ENCODE measurements around the gene C1QL2.

The C1QL2 gene

DNA sequence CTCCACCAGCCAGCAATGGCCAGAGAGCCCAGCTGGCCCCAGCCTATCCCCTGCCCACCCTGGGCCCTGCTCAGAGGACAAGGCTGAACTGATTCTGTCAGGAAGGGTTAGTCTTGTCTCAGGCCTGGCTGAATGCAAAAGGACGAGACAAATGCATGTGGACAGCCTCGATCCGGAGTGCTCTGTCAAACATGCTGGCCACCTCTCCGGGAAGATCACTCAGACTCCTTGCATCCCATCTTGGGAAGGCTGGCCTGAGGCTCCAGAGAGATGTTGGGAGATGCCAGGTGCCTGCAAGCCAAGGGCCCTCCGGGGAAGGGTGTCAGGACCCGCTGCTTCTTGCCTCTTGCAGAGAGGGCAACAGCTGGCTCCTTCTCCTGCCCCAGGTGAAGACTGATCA, 20.2 kb upstream of the C1QL2 start:
- no peak for DNase-seq

DNA sequence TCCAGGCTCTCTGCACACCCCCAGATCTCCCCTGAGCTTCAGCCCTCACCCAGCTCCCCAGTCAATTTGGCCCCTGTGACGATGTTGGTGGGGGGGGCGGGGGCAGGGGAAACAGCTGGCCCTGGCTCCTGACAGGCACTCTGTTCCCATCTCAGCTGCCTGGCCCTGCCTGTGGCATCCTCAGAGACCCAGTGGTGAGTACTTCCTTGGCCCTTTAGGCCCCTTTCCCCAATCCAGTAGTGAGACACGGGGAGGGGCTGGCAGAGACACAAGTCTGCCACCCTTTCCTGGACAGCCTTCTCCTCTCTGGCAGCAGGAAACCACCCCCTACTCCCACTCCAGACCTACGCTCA, 19.3 kb upstream of the C1QL2 start:
- no peak for DNase-seq

DNA sequence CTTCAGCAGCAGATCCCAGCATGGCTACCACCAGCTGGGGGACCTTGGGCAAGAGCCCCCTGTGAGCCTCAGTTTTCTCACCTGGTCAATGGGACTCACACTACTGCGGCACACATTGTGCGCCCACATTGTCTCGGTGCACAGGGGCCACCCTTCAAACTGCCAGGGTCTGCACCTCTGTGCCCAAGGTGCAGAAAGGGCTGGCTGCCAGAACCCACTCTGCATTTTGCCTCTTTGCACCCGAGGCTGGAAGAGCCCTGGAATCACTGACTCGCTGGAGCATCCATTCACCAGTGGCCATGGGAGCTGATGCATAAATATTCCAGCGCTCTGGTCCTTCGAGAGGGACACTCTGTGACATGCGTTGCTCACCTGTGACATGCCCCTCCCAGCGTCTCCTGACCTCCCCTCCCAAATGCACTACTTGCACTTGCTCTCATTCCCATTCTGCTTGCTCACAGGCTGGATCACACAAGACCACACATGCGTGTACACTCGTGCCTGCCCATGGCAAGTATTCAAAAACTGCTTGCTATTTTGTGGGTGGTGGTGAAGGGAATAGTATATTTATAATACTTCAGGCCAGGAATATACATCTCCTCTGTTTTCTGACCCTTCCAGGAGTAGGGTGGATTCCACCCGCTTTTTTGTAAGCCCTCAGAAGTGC, 18.8 kb upstream of the C1QL2 start:
- no peak for DNase-seq

DNA sequence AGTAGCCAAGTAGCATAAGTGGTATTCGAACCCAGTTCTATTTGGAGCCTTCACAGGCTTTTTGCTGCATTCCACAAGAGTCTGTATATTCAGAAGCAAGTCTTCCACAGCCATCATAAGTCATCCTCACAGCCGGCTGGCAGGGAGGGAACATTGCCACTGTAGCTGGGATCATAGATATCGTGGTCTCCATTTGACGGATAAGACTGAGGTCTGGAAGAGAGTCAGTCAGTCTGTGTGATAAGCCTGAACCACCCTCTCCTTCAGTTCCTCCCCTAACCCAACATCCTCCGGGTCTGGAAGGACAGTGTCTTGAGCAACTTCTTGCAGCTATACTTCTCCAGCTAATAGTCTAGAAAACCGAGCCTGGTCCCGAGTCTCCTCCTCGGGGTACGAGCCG, 17.0 kb upstream of the C1QL2 start:
- no peak for DNase-seq

DNA sequence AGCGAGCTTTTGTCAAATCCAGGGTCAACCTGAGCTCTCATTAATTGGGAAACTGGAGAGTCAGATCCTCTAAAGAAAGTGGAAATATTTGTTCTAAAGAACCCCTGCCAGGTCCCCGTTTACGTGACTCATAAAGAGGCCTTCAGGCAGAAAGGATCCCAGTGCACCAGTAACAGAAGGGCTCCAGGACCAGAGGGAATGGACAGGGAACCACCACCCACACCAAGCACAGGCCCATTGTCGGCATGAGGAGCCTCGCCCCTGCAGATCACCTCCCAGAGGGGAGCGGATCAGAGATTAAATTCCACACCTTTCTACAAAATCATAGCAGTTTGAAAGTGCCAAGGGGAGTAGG, 16.4 kb upstream of the C1QL2 start:
- no peak for DNase-seq

DNA sequence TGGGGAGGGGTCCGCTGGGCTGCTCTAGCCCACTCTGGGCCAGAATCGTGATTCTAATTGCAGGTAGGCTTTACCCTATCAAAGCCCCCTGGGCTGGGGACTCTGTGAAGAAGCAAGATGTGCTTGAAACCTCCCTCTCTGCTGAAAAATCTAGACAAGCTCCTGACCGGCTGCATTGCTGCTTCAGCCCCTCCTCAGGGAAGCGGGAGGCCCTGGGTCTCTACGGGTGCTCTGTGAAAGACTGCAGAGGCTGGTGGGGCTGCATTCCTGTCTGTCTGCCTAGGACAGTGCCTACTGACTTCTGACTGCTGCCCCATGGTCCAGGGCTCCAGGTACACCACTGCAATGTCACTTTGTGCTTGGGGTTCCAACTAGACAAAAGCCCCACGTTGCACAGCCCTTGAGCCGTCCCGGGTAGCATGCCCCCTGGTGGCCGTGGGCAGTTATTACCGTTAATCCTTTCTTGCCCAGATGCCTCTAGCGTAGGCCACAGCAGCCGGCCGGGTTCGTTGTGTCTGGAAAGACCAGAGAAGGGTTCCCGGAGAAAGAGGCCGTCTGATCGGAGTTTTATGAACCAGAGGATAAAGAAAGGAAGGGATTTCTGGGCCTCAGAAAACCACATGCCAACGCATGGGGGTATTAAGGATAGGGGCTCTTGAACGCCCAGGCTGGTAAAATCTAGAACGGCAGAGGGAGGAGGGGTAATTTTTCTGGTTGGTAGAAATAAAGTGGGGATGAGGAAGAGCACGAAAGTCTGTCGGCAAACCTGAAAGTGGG, 15.9 kb upstream of the C1QL2 start:
- DNase-seq = peak; percentile 54

DNA sequence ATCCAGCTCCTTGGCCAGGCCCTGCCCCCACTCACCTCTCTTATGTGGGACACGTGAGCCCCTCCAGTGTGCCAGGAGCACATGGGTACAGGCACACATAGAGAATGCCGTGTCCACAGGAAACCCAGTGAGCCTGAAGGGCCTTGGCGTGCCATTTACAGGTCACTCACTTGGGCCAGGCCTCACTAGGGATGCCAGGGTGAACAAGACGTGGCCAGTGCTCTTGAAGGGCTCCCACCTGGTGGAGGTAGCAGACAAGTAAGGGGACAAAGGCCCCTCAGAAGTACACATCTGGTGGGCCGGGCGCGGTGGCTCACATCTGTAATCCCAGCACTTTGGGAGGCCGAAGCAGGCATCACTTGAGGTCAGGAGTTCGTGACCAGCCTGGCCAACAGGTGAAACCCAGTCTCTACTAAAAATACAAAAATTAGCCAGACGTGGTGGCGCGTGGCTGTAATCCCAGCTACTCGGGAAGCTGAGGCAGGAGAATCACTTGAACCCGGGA, 15.1 kb upstream of the C1QL2 start:
- DNase-seq = no peak

DNA sequence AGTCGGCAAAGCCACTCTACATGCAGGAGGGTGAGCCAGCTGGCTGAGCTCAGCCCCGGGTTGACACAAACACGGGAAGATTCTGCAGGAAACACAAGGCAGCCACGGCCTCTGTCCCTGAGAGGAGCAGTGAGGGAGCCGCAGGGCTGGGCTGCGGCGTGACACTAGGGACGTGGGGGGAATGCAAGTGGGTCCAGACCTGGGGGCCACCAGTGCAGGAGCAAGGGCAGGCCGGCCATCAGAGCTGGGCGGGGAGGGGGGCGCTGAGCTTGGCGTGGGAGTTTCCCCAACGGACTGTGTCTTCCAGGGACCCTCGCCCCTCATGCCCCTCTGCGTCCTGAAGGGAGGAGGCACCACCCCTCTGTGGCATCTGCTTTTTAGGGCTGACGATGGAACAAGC, 12.0 kb upstream of the C1QL2 start:
- no peak for DNase-seq

DNA sequence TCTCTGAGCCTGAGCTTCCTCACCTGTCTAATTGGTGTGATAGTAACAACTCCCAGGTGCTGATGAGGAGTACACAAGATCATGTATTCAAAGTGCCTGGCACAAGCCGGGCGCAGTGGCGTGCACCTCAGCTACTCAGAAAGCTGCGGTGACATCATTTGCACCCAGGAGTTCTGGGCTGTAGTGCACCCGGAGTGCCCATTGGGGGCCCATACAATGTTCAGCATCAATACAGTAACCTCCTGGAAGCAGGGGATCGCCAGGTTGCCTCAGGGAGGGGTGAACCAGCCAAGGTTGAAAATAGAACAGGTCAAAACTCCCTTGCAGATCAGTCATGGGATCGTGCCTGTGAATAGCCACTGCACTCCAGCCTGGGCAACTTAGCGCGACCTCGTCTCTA, 11.2 kb upstream of the C1QL2 start:
- DNase-seq = no peak

DNA sequence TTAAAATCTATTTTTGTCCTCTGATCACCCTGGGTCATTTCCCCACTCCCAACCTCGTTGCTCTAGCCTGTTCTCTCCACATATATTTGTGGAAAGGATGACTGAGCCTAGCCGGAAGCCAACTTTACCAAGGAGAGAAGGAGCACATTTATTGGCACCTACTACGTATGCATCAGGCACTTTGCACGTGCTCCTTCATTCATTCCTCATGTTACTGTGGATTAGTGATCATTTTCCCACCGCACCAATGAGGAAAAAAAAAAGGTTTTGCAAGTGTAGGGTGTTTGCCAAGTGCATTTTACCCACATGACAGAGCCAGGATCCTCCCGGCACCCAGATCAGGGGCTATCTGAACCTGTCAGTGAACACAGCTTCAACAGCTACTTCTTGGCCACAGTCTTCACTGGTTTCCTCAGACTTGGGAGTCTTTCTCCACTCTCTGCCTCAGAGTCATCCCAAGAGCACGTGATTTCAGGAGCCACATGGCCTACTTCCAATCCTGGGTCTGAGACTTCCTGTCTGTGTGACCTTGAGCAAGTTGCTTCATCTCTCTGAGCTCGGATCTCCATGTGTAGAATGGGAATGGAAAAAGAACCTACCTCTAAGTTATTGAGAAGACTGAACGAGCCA, 1.9 kb upstream of the C1QL2 start:
- DNase-seq = no peak

DNA sequence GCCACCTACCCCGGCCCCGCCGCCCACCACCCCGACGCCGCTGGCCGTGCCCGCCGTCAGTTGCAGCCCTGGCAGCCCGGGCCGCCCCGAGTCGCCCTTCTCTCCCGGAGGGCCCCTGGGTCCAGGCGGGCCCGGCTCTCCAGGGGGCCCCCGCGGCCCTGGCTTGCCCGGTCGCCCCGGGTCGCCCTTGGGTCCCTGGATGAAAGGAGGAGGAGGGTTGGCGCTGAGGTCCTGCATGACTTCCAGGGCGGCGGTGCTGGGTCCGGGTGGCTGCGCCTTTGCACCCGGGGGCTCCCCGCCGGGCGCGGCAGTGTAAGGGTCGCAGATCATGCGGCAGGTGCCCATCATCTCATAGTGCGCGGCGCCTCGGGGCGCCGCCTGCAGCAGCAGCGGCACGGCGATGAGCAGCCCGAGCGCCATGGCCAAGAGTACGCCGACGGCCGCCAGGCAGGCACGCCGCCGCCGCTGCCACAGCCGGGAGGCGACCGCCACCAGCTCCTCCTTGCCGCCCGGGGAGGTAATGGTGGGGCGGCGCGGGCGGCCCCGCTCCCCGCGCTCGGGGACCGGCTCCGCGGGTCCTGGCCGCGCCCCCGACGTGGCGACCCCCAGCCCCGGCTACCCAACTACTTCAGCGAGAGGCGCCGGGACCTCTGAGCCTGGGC, 570 bp downstream of the C1QL2 start:
- DNase-seq = no peak

DNA sequence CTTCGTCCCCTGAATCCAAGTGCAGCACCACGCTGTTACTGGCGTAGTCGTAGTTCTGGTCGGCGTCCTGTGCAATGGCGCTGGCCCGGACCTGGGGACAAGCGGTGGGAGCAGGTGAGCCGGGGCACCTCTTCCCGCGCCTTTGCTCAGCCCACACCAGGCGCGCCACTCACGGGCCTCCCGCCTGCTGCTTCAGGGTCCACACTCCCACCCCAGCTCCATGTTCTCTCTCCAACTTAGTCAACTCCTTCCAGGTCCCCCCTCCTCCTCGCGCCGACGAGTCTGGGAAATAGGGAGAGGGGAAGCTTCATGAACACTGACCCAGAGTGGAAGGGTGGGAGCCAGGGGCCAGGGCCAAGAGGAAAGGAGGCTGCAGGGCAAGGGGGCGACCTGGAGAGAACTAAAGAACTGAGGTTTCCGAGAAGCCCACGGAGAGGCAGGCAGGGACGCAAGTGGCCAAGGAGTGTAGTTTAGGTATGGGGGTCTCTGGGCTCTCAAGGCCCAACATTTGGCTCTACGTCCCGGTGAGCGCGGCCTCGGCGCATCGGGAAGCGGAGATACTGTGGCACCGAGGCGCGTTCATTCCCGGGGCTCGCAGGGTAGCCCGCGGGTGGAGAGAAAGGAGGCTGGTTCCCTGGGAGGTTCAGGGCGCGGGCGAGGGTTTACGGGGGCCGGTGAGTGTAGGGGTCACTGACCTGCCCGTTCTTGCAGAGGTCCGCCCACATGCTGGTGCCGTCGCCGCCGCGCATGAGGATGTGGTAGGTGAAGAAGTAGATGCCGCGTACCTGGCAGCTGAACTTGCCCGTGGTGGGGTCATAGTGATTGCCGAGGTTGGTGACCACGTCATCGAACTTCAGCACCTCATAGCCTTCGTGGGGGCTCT, 1.4 kb downstream of the C1QL2 start:
- DNase-seq = no peak

DNA sequence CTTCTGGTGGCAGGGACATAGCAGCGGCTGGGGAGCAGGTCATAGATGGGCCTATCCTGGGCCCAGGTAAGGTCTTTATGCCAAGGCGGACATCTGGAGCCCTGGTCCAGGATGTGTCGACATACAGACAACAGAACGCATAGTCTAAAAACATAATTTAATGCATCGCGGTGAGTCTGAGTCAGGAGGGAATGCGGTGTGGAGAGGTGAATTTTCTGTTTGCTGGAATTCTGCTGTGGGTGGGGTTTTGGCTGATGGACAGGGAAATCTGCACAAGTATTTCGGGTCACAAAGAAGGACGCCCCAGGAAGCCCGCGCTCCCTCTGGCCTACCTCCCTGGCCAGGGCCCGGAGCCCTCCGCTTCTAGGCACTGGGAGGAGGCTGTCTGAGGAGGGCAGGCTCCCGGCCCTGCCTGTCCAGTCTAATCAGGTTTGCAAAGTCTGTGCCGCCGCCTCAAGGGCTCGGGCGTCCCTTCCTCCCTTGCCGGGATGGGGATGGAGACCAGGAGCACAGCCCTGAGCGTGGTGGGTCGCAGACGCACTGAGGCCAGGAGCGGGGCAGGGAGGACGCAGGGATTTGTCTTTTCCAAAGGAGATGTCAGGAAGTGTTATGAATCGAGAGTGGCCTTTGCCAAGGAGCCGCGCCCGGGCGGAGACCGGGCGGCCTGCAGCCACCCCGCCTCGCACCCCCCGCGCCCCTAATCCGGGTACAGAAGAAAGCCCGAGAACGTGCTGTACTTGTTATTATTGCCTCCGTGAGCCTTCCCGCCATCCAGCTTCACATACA, 2.3 kb downstream of the C1QL2 start:
- no peak for DNase-seq

DNA sequence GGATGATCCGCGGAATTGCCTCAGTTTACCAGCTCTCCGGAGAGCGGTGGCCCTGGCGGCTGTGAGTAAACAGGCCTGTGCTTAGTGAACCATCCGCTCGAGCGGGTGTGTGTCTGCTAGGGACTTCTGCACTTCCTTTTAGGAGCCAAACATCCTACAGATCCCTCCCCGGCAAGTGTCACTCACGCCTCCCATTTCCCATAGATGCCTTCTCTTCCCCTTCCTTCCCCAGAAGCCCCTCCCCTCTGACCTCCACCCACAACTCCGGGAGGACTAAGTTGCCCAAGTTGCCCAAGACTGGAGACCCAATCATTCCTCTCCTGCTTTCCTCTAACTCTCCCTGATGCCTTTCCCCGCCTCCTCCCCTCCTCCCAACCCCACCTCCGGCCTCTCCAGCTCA, 2.9 kb downstream of the C1QL2 start:
- DNase-seq = no peak

DNA sequence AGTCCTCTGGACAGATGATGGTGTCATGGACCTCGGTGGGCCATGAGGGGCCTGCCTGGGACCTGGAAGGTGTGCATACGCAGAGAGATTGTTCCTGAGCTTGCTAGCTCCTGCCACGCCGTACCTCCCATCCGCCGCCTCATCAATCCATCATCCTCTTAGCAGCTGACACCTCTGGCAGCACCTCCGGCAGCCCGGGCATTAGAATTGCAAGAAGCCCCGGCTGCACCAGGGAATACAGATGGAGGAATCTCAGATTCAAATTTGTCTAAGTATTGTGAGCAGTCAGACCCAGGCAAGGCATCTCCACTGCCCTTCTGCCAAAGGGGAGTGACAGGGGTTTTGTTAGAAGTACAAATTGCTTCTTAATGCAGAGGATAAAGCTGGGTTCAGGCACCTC, 4.5 kb downstream of the C1QL2 start:
- no peak for DNase-seq

DNA sequence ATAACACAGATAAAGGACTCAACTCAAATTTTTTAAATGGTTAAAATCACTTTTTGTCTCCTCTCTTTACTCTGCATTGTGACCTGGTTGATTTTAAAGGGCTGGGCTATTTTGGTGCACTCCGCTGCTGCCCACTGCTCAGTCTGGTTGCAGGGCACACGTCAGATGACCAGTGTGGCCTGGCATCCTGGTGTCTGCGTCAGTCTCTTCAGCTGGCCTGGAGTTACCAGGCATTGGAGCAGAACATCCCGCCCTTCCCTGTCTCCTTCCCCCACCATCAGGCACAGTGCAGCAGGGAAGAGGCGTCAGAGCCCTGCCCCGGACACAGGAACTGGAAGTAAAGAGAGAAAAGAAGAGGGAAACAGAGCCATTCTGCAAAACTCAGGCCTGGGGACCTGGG, 8.9 kb downstream of the C1QL2 start:
- no peak for DNase-seq

DNA sequence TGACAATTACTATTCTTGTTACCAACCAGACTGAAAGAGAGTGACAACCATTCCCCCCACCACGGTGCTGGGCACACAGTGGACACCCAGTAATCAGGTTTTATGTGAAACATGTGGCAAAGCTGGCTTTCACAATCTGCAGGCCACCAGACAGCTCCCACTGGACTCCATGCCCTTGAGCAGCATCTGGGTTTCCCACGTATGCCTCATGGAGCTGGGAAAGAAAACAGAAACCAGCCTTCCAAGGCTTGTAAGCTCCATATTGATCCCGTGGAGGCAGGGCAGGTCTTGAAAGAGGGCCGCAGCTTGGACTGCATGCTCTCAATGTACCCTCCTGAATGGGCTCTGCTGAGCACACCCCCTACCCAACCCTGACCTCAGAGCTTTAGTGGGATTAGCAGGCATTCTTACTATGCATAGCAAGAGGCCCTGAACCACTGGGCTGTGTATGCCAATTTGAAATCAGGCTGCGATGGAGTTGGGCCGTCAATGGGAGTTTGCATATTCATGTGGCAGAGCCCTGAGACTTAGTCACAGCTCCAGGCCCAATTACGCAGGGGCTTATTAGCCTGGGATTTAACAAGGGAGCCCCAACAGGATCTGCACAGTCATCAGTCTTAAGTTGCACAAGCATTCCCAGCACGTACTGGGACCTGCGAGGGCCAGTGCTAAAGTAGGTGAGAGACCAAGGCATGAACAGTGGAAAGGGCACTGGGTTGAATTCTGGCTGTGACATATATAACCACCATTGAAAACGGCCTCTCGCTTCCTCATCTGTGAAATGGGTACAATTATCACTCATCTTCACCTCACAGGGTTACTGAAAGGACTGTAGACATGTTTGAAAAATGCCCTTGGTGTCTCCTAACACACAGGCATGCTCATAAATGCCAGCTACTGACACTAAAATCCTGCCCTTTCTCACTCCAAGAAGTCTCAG, 10.5 kb downstream of the C1QL2 start:
- no peak for DNase-seq

DNA sequence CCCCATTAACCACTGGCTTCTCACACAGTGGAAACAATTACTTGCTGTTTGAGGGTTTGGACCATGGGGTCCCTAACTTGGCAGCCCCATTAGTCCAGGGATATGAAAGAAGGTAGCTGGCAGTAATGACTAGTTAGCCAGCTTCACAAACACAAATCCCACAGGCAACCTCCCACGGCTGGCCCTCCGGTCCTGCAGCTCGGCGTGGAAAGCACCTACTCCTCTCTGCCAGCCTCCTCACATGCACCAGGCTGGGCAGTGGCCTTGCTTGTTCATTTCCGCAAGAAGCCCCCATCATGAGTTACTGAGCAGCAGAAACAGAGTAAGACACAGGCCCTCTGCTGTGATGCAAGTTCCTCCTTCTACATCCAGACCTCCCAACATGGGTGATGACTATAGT, 13.7 kb downstream of the C1QL2 start:
- no peak for DNase-seq

DNA sequence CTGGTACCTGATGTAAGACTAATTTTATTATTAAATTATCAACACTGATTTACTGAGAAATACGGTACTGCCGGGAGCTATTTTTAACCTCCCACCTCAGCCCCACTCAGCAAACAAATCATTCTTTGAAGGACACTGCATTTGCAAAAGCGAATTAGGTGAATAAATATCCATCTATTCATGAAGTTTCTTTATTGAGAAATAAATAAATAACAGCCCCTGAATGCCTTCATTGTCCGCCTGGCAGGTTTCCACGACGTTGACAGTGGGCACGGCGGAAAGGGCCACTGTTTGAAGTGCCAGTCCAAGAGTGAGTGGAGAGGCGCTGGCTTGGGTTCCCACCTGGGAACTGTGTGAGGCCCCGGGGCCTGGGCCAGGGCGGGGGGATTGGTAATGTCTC, 15.7 kb downstream of the C1QL2 start:
- DNase-seq = no peak

DNA sequence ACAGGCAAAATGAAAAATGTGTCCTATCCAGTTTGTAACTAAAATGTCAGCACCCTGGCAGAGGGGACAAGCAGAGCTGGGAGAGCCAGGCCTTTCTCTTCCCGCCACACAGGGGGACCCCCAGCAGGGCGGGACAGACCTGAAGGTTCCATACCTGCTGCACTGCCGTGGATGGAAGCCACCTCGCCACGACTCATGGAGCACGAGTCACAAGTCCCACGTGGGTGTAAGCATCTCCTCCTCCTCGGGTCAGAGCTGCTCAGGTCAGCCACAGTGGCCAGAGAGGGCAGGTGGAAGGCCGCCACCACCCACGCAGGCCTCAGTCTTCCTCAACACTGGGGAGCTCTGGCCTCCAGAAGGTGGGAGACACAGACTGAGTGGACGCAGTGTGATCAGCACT, 21.0 kb downstream of the C1QL2 start:
- no peak for DNase-seq

DNA sequence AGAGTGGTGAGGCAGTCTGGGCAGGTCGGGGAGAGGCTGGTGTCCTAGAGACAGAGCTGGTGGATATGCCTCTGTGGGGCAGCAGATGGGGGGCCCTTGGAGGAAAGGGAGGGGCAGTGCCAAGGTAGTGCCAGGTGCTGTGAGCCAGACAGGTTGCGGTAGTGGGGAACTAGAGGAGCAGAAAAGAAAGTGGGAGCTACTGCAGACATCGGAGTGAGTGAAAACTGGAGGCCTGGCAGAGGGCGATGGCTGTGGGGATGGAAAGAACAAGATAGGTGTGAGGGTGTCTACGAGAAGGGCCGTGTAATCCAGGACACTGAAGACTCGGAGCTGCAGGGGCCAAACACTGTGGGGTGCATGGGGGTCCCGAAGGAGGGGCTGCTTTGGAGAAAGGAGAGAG, 21.7 kb downstream of the C1QL2 start:
- no peak for DNase-seq
